Sigmoid colon (tissue), 7 donors: Measurements from ENCODE around the gene ZNF782. TPM values are rescaled to one million over a fixed set of nuclear protein-coding genes. Genes with fewer than 3 reads are reported as not detected.
A peak's percentile ranks its signal among the peaks of the same experiment; 100 is the strongest.

Experiments
- DNase-seq: peaks from one replicate; pipeline ENCODE4 v3.0.0-alpha.2; 2019
- H3K27ac ChIP-seq, 4 donors: fragments of 200-600 bp; sonication (generic); one replicate each; pipeline ENCODE4 v1.5.1; 2016 to 2019; ENCODE audit warnings: mild to moderate bottlenecking in 1 of 4
- H3K27me3 ChIP-seq, 3 donors: fragments of 200-600 bp; sonication (generic); one replicate each; pipeline ENCODE4 v1.5.1; 2019; ENCODE audit warnings: mild to moderate bottlenecking in 1 of 3
- H3K36me3 ChIP-seq, 4 donors: fragments of 200-600 bp; sonication (generic); one replicate each; pipeline ENCODE4 v1.5.1; 2016 to 2019
- H3K4me1 ChIP-seq, 4 donors: fragments of 200-600 bp; sonication (generic); one replicate each; pipeline ENCODE4 v1.5.1; 2017 to 2019
- H3K4me3 ChIP-seq, 4 donors: fragments of 200-600 bp; sonication (generic); one replicate each; pipeline ENCODE4 v1.5.1; 2017 to 2019; ENCODE audit warnings: mild to moderate bottlenecking in 2 of 4, moderate library complexity in 1 of 4
- H3K9me3 ChIP-seq, 4 donors: fragments of 200-600 bp in 3 of 4; sonication (generic) in 3 of 4; one replicate each; pipeline versions ENCODE4 v1.5.1 to v1.6.1; 2013 to 2019
- EP300 ChIP-seq, 4 donors: sonication (generic); formaldehyde crosslinking; IDR thresholded peaks; one replicate each; pipeline ENCODE4 v1.6.1; 2017; ENCODE audit warnings: antibody characterized with exemption in 4 of 4
- POLR2A ChIP-seq, 2 donors: fragments of 450-650 bp; IDR thresholded peaks; one replicate each; pipeline ENCODE4 v1.6.1; 2016; ENCODE audit warnings: antibody characterized with exemption in 2 of 2, mild to moderate bottlenecking in 2 of 2, moderate library complexity in 2 of 2
- POLR2AphosphoS5 ChIP-seq, 4 donors: sonication (generic); formaldehyde crosslinking; IDR thresholded peaks; one replicate each; pipeline ENCODE4 v1.6.1; 2017; ENCODE audit warnings: antibody characterized with exemption in 4 of 4
- WGBS, 2 donors: extraction: QIAGEN DNeasy Blood & Tissue Kit; methylation state at CpG; one replicate each; pipeline ENCODE4 v1.1.7; 2013; 5-methylcytosine and 5-hydroxymethylcytosine counted together
- intact Hi-C: fragments of 100-400 bp; cut with DNase I; formaldehyde crosslinking; loops from one replicate; pipeline ENCODE4 v1.15.1; 2023
- polyA plus RNA-seq, 3 donors: library from polyadenylated mRNA; stranded (reverse); fragments of 200-250 nt; gene quantifications; one replicate each; pipeline ENCODE4 v1.2.3, GENCODE V29; 2013
- total RNA-seq, 4 donors: library from RNA; depleted of rRNA; stranded (reverse); fragments of >200 nt; gene quantifications; one replicate each; pipeline ENCODE4 v1.1.0, GENCODE V29; 2016
- TF ChIP-seq, protein P1 (sequence below), 4 experiments: fragments of 450-650 bp in 3 of 4; fragments of 200-600 bp in 1 of 4; IDR thresholded peaks; one replicate each; pipeline ENCODE4 v1.5.1; 2016 to 2019; ENCODE audit warnings: antibody characterized with exemption in 4 of 4, mild to moderate bottlenecking in 3 of 4, moderate library complexity in 2 of 4
- donor health status: healthy with polysubstance abuse.
- donor health status: Bipolar disorder and iron deficiency.
- donor health status: healthy.

ZNF782 gene
- total and polyA plus RNA-seq, 7 donors: 1.2 to 18.2 (median 11.4) TPM

DNA sequence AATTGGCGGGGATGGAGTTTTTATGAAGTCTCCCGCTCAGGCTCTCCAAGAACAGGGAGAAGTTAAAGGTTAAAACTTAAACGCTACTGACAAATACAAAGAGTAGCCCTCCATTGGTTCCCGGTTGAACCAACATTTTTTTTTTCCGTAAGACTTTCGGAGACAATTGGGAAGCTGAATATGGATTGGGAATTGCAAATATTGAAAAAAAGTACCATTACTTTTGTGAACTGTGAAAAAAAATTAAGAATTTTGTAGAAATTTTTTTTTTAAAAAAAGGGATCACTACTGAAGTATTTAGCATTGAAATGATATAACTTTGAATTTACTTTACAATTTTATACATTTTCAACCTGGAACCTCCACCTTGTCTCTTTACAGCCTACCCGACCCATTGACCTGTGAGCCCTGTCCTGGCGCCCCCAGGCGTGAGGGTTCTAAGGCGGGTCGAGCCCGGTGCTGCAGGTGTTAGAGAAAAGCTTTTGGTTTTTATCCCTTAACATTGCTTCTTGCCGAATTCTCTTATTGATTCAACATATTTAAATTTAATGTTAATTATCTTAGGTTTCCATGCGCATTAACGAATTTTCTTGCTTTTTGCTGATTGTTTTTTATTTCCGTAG is 448 bp upstream of the ZNF782 start:
- H3K27me3 ChIP-seq: no peaks in the 10 kb centered on the region
- no peaks in the 10 kb centered on the region for H3K9me3 ChIP-seq
- TF ChIP-seq POLR2A (IDR thresholded peaks at IDR 0.05): no peak
- TF ChIP-seq, protein P1, sequence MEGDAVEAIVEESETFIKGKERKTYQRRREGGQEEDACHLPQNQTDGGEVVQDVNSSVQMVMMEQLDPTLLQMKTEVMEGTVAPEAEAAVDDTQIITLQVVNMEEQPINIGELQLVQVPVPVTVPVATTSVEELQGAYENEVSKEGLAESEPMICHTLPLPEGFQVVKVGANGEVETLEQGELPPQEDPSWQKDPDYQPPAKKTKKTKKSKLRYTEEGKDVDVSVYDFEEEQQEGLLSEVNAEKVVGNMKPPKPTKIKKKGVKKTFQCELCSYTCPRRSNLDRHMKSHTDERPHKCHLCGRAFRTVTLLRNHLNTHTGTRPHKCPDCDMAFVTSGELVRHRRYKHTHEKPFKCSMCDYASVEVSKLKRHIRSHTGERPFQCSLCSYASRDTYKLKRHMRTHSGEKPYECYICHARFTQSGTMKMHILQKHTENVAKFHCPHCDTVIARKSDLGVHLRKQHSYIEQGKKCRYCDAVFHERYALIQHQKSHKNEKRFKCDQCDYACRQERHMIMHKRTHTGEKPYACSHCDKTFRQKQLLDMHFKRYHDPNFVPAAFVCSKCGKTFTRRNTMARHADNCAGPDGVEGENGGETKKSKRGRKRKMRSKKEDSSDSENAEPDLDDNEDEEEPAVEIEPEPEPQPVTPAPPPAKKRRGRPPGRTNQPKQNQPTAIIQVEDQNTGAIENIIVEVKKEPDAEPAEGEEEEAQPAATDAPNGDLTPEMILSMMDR (IDR thresholded peaks at IDR 0.05): no peak
- TF ChIP-seq POLR2AphosphoS5 (IDR thresholded peaks at IDR 0.05): no peak
- TF ChIP-seq EP300 (IDR thresholded peaks at IDR 0.05): no peak
- intact Hi-C loops: loop anchor here (5.0 to 10.0 kb wide), 5 partner anchors 167 to 780 kb away; partner anchors contain the start of genes NCBP1, TDRD7 and TSTD2
- WGBS, 2 donors: 21 to 36% methylated on average over 16 of the region's 16 CpGs
- H3K36me3 ChIP-seq: peaks cover 0 to 3% (median 0%) of the 10 kb centered on the region in 4 donors
- H3K27ac ChIP-seq: peak overlapping the region; percentile 84 to 89 (median 88)
- peaks cover 0 to 35% (median 24%) of the 10 kb centered on the region in 4 donors for H3K4me1 ChIP-seq
- DNase-seq: no peak
- H3K4me3 ChIP-seq: peak overlapping the region; percentile 77 to 86 (median 82)

DNA sequence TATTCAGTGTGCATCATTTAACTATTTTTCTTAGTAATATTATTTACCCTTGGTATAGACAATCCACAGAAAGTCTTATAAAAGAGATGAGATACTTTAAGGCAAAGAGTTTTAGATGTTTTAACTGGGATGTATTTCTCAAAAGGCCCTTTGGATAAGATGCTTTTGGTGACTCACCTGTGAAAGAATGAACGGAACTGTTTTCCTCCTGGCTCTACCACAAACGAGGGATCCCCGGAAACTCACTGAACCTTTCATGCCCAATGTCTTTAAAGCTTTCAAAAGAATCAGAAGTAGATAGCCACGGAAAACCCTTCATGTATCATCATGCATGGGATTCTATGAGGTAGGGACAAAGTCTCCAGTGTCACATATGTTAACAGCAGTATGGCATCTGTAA is 1.6 kb downstream of the ZNF782 start:
- H3K27me3 ChIP-seq: no peaks in the 10 kb centered on the region
- H3K27ac ChIP-seq: no peak overlapping the region
- TF ChIP-seq POLR2AphosphoS5 (IDR thresholded peaks at IDR 0.05) (no peak), EP300 (IDR thresholded peaks at IDR 0.05) (no peak), POLR2A (IDR thresholded peaks at IDR 0.05) (no peak)
- TF ChIP-seq, protein P1 (IDR thresholded peaks at IDR 0.05): no peak
- intact Hi-C loops: loop anchor here (2.0 to 10.0 kb wide), 4 partner anchors 76 to 782 kb away; partner anchors contain the start of genes NCBP1 and TSTD2
- WGBS, 2 donors: 83 to 85% methylated on average over 4 of the region's 4 CpGs
- DNase-seq: no peak
- H3K4me3 ChIP-seq: peak overlapping the region in 1 of 4 donors; percentile 81
- no peaks in the 10 kb centered on the region for H3K36me3 ChIP-seq
- peaks cover 0 to 35% (median 24%) of the 10 kb centered on the region in 4 donors for H3K4me1 ChIP-seq
- peaks cover 0 to 2% (median 0%) of the 10 kb centered on the region in 4 donors for H3K9me3 ChIP-seq

DNA sequence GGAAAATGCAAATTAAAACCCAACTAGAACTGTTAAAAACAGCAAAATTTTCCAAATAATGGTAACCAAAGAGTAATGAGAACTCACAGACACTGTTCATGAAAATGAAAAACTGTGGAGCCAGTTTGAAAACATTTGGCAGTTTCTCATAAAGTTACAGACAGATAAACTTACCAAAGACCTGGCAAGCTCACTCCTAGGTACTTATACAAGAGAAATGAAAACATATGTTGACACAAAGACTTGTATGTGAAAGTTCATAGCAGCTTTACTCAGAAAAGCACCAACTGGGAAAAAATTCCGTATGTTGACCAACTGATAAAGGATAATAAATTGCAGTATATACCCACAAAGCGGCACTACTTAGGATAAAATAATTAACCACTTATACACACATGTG is 10.3 kb downstream of the ZNF782 start:
- H3K9me3 ChIP-seq: peaks cover 0 to 2% (median 0%) of the 10 kb centered on the region in 4 donors
- H3K27me3 ChIP-seq: no peaks in the 10 kb centered on the region
- H3K4me1 ChIP-seq: no peaks in the 10 kb centered on the region
- H3K4me3 ChIP-seq: no peak overlapping the region
- no peak for DNase-seq
- peaks cover 0 to 27% (median 0%) of the 10 kb centered on the region in 4 donors for H3K36me3 ChIP-seq
- intact Hi-C loops: no loop called here
- WGBS, 2 donors: 56 to 92% methylated on average over 2 of the region's 2 CpGs
- TF ChIP-seq POLR2A (IDR thresholded peaks at IDR 0.05): no peak
- TF ChIP-seq, protein P1 (IDR thresholded peaks at IDR 0.05): no peak
- no peak overlapping the region for H3K27ac ChIP-seq

DNA sequence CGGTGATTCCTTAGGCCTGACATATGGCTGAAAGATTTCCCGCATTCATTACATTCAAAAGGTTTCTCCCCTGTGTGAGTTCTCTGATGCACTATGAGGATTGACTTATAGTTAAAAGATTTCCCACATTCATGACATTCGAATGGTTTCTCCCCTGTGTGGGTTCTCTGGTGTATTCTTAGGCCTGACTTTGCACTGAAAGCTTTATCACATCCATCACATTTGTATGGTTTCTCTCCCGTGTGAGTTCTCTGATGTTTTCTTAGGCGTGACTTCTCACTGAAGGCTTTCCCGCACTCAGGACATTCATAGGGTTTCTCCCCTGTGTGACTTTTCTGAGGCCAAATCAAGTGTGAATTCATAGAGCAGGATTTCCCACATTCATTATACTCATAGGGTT is 35.8 kb downstream of the ZNF782 start:
- H3K9me3 ChIP-seq: peaks cover 32 to 77% (median 58%) of the 10 kb centered on the region in 4 donors
- intact Hi-C loops: no loop called here
- no peaks in the 10 kb centered on the region for H3K4me1 ChIP-seq
- peaks cover 6 to 79% (median 47%) of the 10 kb centered on the region in 4 donors for H3K36me3 ChIP-seq
- 97 to 98% methylated on average over 6 of the region's 6 CpGs for WGBS, 2 donors
- DNase-seq: no peak
- TF ChIP-seq POLR2A (IDR thresholded peaks at IDR 0.05) (no peak), POLR2AphosphoS5 (IDR thresholded peaks at IDR 0.05) (no peak), EP300 (IDR thresholded peaks at IDR 0.05) (no peak)
- TF ChIP-seq, protein P1 (IDR thresholded peaks at IDR 0.05): no peak
- H3K4me3 ChIP-seq: no peak overlapping the region
- H3K27me3 ChIP-seq: no peaks in the 10 kb centered on the region
- no peak overlapping the region for H3K27ac ChIP-seq
